DOHH2 (cell line): ENCODE data around the gene DCP1B.

ENCODE experiments used
- H3F3A ChIP-seq: fragments of 200-600 bp; sonication (generic), shearing (Covaris generic); 2 replicates; pipeline ENCODE4 v1.6.0; 2016; ENCODE audit warnings: antibody characterized with exemption, mild to moderate bottlenecking; ENCODE audit not compliant: control insufficient read depth, insufficient read depth
- H3K27ac ChIP-seq: fragments of 200-600 bp; sonication (generic); 2 replicates; pipeline ENCODE4 v1.5.1; 2014; ENCODE audit warnings: low read depth, mild to moderate bottlenecking, low read length, moderate library complexity
- H3K27me3 ChIP-seq: fragments of 200-600 bp; sonication (generic); 2 replicates; pipeline ENCODE4 v1.6.1; 2014; ENCODE audit warnings: mild to moderate bottlenecking, low read length, mixed read lengths; ENCODE audit not compliant: control insufficient read depth
- H3K36me3 ChIP-seq: fragments of 200-600 bp; sonication (generic); 2 replicates; pipeline ENCODE4 v1.6.1; 2014; ENCODE audit warnings: mild to moderate bottlenecking, low read length, moderate library complexity, mixed read lengths; ENCODE audit not compliant: control insufficient read depth
- H3K4me1 ChIP-seq: fragments of 200-600 bp; sonication (generic); 2 replicates; pipeline ENCODE4 v1.6.1; 2014; ENCODE audit warnings: mild to moderate bottlenecking, low read length, mixed read lengths; ENCODE audit not compliant: control insufficient read depth
- H3K4me2 ChIP-seq: fragments of 200-600 bp; sonication (generic); 2 replicates; pipeline ENCODE4 v1.6.0; 2014; ENCODE audit warnings: mild to moderate bottlenecking, low read length, moderate library complexity
- H3K4me3 ChIP-seq: fragments of 200-600 bp; sonication (generic); 2 replicates; pipeline ENCODE4 v1.5.1; 2014; ENCODE audit warnings: mild to moderate bottlenecking, low read length, mixed read lengths
- H3K79me2 ChIP-seq: fragments of 200-600 bp; sonication (generic); 2 replicates; pipeline ENCODE4 v1.6.1; 2014; ENCODE audit warnings: mild to moderate bottlenecking, low read length, mixed read lengths; ENCODE audit not compliant: control insufficient read depth
- H3K9me2 ChIP-seq: fragments of 200-600 bp; sonication (generic); replicated peaks from 2 replicates; pipeline ENCODE4 v1.6.1; 2014; ENCODE audit warnings: mild to moderate bottlenecking, low read length, mixed read lengths; ENCODE audit not compliant: control insufficient read depth
- H3K9me3 ChIP-seq: fragments of 200-600 bp; sonication (generic); 2 replicates; pipeline ENCODE4 v1.6.1; 2014; ENCODE audit warnings: antibody characterized with exemption, low read length, mixed read lengths; ENCODE audit not compliant: control insufficient read depth, insufficient read depth
- H4K20me1 ChIP-seq: fragments of 200-600 bp; sonication (generic); 2 replicates; pipeline ENCODE4 v1.6.0; 2014; ENCODE audit warnings: low read depth, mild to moderate bottlenecking, antibody characterized with exemption, low read length, moderate library complexity; ENCODE audit not compliant: control insufficient read depth, insufficient read depth
- EZH2phosphoT487 ChIP-seq: fragments of 200-600 bp; sonication (generic); IDR thresholded peaks from 2 replicates; pipeline ENCODE4 v1.6.1; 2017; ENCODE audit warnings: borderline replicate concordance, mild to moderate bottlenecking, antibody characterized with exemption, low read length, moderate library complexity, mixed read lengths
- TF ChIP-seq, protein P1 (sequence below): fragments of 200-600 bp; sonication (generic); IDR thresholded peaks from one replicate; pipeline ENCODE4 v1.5.1; 2014; ENCODE audit warnings: antibody characterized with exemption, mild to moderate bottlenecking, low read depth, low read length; ENCODE audit not compliant: poor library complexity, severe bottlenecking

Gene DCP1B

DNA sequence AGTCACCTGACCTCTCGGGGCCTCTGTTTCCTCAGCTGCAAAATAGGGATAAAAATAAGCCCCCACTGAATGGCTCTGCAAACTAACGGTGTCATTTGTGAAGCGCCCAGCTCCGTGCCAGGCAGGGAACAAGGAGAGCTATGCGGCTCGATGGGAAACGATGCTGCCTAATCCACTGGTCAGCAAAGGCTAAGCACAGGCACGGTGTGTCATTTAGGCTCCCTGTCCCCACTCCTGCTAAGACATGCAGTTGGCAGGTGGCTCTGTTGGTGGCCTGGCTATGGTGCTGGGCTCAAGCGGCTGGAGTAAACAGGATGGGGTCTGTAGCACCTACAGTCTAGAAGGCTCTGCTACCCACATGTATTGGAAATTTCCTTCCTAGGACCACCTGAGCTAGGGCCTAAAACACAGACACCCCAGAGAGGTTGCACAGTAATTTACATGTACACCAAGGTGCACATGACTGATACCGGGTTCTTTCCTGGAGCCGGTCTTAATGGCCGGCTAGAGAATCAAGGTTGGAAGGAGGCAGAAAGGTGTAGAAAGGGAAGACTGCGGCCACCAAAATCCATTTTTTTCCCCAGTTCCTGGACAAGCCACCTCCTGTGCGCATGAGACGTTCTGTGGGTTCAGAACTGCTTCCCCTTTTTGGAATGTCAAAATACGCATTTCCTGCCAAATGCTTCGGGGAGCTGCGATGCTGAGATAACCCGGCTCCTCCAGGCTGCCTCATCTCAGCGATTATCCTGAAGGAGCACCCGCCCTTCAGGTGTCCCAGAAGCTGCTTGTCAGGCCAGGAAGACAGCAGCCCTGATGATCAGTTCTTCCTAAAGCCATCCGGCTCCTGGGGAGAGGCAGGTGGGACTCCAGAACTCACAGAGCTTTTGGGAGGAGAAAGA, 86.8 kb downstream of the DCP1B start:
- Histone ChIP-seq H3K9me3 (no peaks in the 10 kb centered on the region), H3F3A (no peaks in the 10 kb centered on the region), H3K27ac (no peak overlapping the region), H3K4me1 (peaks cover 26% of the 10 kb centered on the region), H3K4me2 (peak overlapping the region; percentile 33), H3K27me3 (0 out of 2 replicates have a peak, but pooled peaks cover 2% of the 10 kb centered on the region), H3K79me2 (no peaks in the 10 kb centered on the region), H3K4me3 (no peak overlapping the region), H4K20me1 (no peaks in the 10 kb centered on the region), H3K9me2 (no peaks in the 10 kb centered on the region), H3K36me3 (no peaks in the 10 kb centered on the region)
- TF ChIP-seq, protein P1, sequence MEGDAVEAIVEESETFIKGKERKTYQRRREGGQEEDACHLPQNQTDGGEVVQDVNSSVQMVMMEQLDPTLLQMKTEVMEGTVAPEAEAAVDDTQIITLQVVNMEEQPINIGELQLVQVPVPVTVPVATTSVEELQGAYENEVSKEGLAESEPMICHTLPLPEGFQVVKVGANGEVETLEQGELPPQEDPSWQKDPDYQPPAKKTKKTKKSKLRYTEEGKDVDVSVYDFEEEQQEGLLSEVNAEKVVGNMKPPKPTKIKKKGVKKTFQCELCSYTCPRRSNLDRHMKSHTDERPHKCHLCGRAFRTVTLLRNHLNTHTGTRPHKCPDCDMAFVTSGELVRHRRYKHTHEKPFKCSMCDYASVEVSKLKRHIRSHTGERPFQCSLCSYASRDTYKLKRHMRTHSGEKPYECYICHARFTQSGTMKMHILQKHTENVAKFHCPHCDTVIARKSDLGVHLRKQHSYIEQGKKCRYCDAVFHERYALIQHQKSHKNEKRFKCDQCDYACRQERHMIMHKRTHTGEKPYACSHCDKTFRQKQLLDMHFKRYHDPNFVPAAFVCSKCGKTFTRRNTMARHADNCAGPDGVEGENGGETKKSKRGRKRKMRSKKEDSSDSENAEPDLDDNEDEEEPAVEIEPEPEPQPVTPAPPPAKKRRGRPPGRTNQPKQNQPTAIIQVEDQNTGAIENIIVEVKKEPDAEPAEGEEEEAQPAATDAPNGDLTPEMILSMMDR, result no peak
- no peak for TF ChIP-seq EZH2phosphoT487

DNA sequence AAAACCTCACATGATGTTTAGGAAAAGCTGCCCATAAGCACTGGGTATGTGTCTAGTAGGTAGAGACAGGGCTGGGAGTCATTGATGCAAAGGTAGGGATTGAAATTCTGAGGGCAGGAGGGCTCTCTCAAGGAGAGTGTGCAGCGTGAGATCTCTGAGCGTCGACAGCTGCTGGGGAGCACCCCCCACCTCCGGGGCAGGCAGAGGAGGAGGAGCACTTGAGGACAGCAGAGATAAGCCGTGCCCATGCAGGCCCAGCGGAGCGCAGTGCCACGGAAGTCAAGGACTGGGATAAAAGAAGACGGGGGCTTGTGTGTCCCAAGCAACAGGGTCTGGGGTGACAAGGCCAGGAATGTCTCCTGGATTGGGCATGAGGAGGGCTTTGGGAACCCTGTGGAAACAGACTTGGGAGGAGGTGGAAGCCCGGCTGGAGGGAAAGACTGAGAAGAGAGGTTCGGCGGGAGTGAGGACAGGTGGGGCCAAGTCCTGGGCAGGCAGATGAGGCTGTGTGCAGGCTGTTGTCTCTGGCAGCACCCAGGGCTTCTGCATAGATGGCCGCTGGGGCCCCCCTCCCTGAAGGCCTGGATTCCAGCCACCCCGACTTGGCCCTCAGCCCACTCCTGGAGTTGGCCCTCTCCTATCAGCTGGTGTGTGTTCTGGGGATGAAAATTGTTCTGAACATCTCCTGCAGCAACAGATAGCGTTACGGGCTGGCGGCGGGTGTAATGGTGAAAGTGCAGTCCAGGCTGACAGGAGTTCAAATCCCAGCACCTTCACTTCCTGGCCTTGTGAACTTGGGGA, 87.7 kb downstream of the DCP1B start:
- H3K9me3 ChIP-seq, result no peaks in the 10 kb centered on the region
- no peaks in the 10 kb centered on the region for H3F3A ChIP-seq
- TF ChIP-seq, protein P1, result no peak
- no peak for TF ChIP-seq EZH2phosphoT487
- no peaks in the 10 kb centered on the region for H3K36me3 ChIP-seq
- no peak overlapping the region for H3K27ac ChIP-seq
- no peaks in the 10 kb centered on the region for H4K20me1 ChIP-seq
- H3K4me1 ChIP-seq, result peaks cover 26% of the 10 kb centered on the region
- no peaks in the 10 kb centered on the region for H3K79me2 ChIP-seq
- H3K4me3 ChIP-seq, result no peak overlapping the region
- no peaks in the 10 kb centered on the region for H3K9me2 ChIP-seq
- 0 out of 2 replicates have a peak, but pooled peaks cover 2% of the 10 kb centered on the region for H3K27me3 ChIP-seq
- peak overlapping the region; percentile 24; the same call in 1 of the 2 replicates for H3K4me2 ChIP-seq

DNA sequence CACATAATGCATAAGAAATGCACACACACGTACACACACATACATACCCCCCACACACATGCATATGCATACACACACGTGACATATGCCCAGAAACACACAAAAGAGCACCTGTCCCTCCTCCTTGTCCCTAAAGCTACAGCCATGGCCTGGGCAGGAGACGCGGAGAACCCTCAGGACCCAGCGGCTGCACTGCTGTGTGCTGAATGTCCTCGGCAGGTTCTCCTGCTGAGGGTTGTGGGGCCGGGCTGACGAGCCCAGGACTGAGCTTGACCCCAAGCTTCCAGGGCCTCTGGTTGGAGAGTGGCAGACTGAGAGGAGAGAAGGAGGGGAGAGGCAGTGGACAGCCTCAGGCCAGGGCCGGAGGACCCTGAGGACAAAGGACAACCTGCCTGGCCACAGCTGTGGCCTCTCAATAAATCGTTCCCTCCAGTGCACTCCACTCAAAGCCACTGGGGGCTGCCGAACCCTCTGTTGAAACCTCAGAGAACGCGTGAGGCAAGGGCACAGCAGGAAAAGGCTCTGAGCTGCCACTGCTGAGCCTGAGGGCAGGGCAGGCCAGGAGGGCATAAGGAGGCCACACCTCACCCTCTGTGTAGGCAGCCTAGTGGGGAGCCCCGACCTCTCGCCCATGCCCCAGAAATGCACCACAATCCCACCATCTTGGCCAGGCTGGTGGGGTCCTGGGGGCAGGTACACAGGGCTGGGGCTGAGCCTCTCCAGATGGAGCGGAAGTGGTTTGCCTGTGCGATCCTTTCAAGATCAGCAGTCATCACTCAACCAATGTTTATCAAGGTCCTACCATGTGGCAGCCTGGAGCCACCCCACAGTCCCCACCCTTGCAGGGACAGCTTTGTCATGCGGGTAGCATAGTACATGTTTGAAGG, 88.9 kb downstream of the DCP1B start:
- no peaks in the 10 kb centered on the region for H3F3A ChIP-seq
- H3K4me3 ChIP-seq, result no peak overlapping the region
- H3K4me2 ChIP-seq, result peak overlapping the region; percentile 24
- no peaks in the 10 kb centered on the region for H3K9me2 ChIP-seq
- TF ChIP-seq, protein P1, result no peak
- no peak for TF ChIP-seq EZH2phosphoT487
- H3K79me2 ChIP-seq, result no peaks in the 10 kb centered on the region
- no peaks in the 10 kb centered on the region for H3K36me3 ChIP-seq
- no peaks in the 10 kb centered on the region for H4K20me1 ChIP-seq
- no peak overlapping the region for H3K27ac ChIP-seq
- H3K27me3 ChIP-seq, result 0 out of 2 replicates have a peak, but pooled peaks cover 2% of the 10 kb centered on the region
- peaks cover 26% of the 10 kb centered on the region for H3K4me1 ChIP-seq
- no peaks in the 10 kb centered on the region for H3K9me3 ChIP-seq
